Neuronal stem cell (in vitro differentiated cells): ENCODE data around the gene CDKN2D.

Experiments
- DNase-seq: peaks from one replicate; pipeline ENCODE4 v3.0.0-alpha.2; 2013; ENCODE audit warnings: low spot score
- H2AFZ ChIP-seq: one replicate; pipeline ENCODE4 v1.6.1; 2013; ENCODE audit warnings: mild to moderate bottlenecking, low read length, inconsistent platforms
- H2AK5ac ChIP-seq: 2 replicates; pipeline ENCODE4 v1.6.1; 2013; ENCODE audit warnings: low read depth, mild to moderate bottlenecking, inconsistent platforms, low read length, moderate library complexity, mixed read lengths
- H2BK120ac ChIP-seq: 2 replicates; pipeline ENCODE4 v1.6.1; 2013; ENCODE audit warnings: low read depth, mild to moderate bottlenecking, inconsistent platforms, low read length, moderate library complexity, mixed read lengths
- H2BK12ac ChIP-seq: one replicate; pipeline ENCODE4 v1.6.1; 2013; ENCODE audit warnings: low read length, inconsistent platforms
- H2BK15ac ChIP-seq: 2 replicates; pipeline ENCODE4 v1.6.1; 2013; ENCODE audit warnings: mild to moderate bottlenecking, low read length, inconsistent platforms, mixed read lengths
- H2BK5ac ChIP-seq: one replicate; pipeline ENCODE4 v1.6.1; 2013; ENCODE audit warnings: inconsistent platforms, mild to moderate bottlenecking, low read length, moderate library complexity
- H3K14ac ChIP-seq: one replicate; pipeline ENCODE4 v1.6.1; 2013; ENCODE audit warnings: low read length, inconsistent platforms
- H3K18ac ChIP-seq: 2 replicates; pipeline ENCODE4 v1.6.1; 2013; ENCODE audit warnings: low read length, inconsistent platforms
- H3K23ac ChIP-seq: 2 replicates; pipeline ENCODE4 v1.6.1; 2013; ENCODE audit warnings: low read depth, mild to moderate bottlenecking, mixed read lengths, low read length, inconsistent platforms; ENCODE audit not compliant: poor library complexity
- H3K27ac ChIP-seq: replicated peaks from 3 replicates; pipeline ENCODE4 v1.5.1; 2013; ENCODE audit warnings: low read length, inconsistent platforms
- H3K27me3 ChIP-seq, 3 experiments: 2 replicates each; pipeline ENCODE4 v1.6.1; 2013; ENCODE audit warnings: low read length in 3 of 3, mild to moderate bottlenecking in 2 of 3, inconsistent platforms in 1 of 3, low read depth in 1 of 3, mixed read lengths in 1 of 3, moderate library complexity in 1 of 3; ENCODE audit not compliant: control insufficient read depth in 3 of 3, insufficient read depth in 3 of 3
- H3K36me3 ChIP-seq, 2 donors: replicated peaks in 1 of 2; 2 replicates each; pipeline ENCODE4 v1.6.1; 2013; ENCODE audit warnings: low read length in 2 of 2; ENCODE audit not compliant: control insufficient read depth in 2 of 2, insufficient read depth in 2 of 2
- H3K4ac ChIP-seq: 2 replicates; pipeline ENCODE4 v1.6.1; 2013; ENCODE audit warnings: inconsistent platforms, mild to moderate bottlenecking, low read length, moderate library complexity
- H3K4me1 ChIP-seq, 2 donors: 1 replicate in 1 of 2; 2 replicates in 1 of 2; pipeline ENCODE4 v1.6.1; 2013; ENCODE audit warnings: low read length in 2 of 2, low read depth in 1 of 2; ENCODE audit not compliant: control insufficient read depth in 2 of 2, insufficient read depth in 1 of 2
- H3K4me2 ChIP-seq: one replicate; pipeline ENCODE4 v1.6.1; 2013; ENCODE audit warnings: mild to moderate bottlenecking, low read length, inconsistent platforms; ENCODE audit not compliant: insufficient read depth, poor library complexity, severe bottlenecking
- H3K4me3 ChIP-seq, 2 donors: 2 replicates each; pipeline ENCODE4 v1.5.1; 2013; ENCODE audit warnings: low read length in 2 of 2, mild to moderate bottlenecking in 2 of 2, inconsistent platforms in 1 of 2, moderate library complexity in 1 of 2
- H3K79me1 ChIP-seq: one replicate; pipeline ENCODE4 v1.6.1; 2013; ENCODE audit warnings: low read depth, mild to moderate bottlenecking, inconsistent platforms, low read length, moderate library complexity
- H3K9ac ChIP-seq: one replicate; pipeline ENCODE4 v1.6.1; 2013; ENCODE audit warnings: mild to moderate bottlenecking, low read depth, low read length, inconsistent platforms; ENCODE audit not compliant: poor library complexity
- H3K9me3 ChIP-seq, 2 donors: replicated peaks in 1 of 2; 2 replicates each; pipeline versions ENCODE3 to v1.6.1; 2013; ENCODE audit warnings: low read length in 2 of 2, mild to moderate bottlenecking in 2 of 2, inconsistent platforms in 1 of 2, low read depth in 1 of 2, mixed read lengths in 1 of 2, moderate library complexity in 1 of 2; ENCODE audit not compliant: control insufficient read depth in 2 of 2, insufficient read depth in 1 of 2
- H4K8ac ChIP-seq: one replicate; pipeline ENCODE4 v1.6.1; 2013; ENCODE audit warnings: low read depth, mild to moderate bottlenecking, inconsistent platforms, low read length, moderate library complexity
- H4K91ac ChIP-seq: one replicate; pipeline ENCODE4 v1.6.1; 2013; ENCODE audit warnings: low read length, low read depth, mild to moderate bottlenecking, inconsistent platforms; ENCODE audit not compliant: poor library complexity
- WGBS, 2 donors: extraction: QIAGEN DNeasy Blood & Tissue Kit; methylation state at CpG; one replicate each; pipeline ENCODE4 v1.1.7; 2013; ENCODE audit warnings: missing lambda C conversion rate in 2 of 2, mixed read lengths in 1 of 2; ENCODE audit not compliant: insufficient read length in 2 of 2, insufficient replicate concordance in 1 of 2; ENCODE audit errors: extremely low coverage in 2 of 2; 5-methylcytosine and 5-hydroxymethylcytosine counted together

CDKN2D gene

DNA sequence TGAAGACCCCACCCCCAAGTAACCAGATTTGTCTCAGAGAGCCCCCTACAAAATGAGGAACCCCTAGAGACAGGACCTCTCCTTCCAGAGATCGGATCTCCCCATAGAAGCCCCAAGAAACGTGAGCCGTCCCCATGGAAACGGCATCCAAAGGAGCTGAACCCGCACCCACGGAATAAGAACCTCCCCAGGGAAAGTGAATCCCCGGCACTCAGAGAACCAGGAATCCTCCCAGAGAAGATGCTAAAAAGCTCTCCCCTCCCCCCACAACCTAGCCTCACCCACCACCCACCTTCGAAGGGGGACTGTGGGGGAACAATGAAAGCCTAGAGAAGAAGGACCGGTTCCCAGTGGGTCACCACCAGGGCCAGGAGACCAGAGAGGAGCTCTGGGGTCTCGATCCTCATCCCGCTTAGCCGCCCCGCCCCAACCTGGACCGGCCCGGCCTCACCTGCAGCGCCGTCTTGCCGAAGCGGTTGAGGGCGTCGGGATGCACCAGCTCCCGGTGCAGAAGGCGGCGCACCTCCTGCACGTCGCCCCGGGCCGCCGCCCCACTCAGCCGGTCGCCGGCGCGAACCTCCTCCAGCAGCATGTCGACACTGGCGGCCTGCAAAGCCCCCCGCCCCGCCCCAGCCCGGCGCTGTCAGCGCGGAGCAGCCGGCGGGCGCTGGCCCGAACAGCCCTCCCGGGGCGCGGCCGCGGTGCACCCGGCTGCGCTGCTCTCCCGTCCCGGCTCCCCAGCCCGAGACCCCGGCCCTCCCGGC, 535 bp downstream of the CDKN2D start:
- H3K9me3 ChIP-seq: no peaks in the 10 kb centered on the region
- peak overlapping the region; percentile 85 to 88 for H3K4me3 ChIP-seq
- H3K4ac ChIP-seq: no peak overlapping the region
- peaks cover 0 to 6% of the 10 kb centered on the region in 2 donors for H3K36me3 ChIP-seq
- H3K18ac ChIP-seq: peak overlapping the region; percentile 91
- peak overlapping the region; percentile 93 for H3K23ac ChIP-seq
- H3K27me3 ChIP-seq: peaks cover 0 to 18% (median 4%) of the 10 kb centered on the region in 3 experiments
- WGBS, 2 donors: no CpG with 5 or more reads among the region's 58 CpGs
- no peak overlapping the region for H2BK12ac ChIP-seq
- peak overlapping the region; percentile 49 for H2BK15ac ChIP-seq
- DNase-seq: no peak
- peaks cover 12 to 14% of the 10 kb centered on the region in 2 donors for H3K4me1 ChIP-seq
- H3K4me2 ChIP-seq: peak overlapping the region; percentile 100
- no peak overlapping the region for H3K27ac ChIP-seq
- H2BK120ac ChIP-seq: no peak overlapping the region
- H3K9ac ChIP-seq: peak overlapping the region; percentile 88
- peak overlapping the region; percentile 66 for H2BK5ac ChIP-seq
- peaks cover 5% of the 10 kb centered on the region for H3K79me1 ChIP-seq
- peak overlapping the region; percentile 63 for H2AK5ac ChIP-seq
- no peak overlapping the region for H3K14ac ChIP-seq
- H4K91ac ChIP-seq: no peak overlapping the region
- peak overlapping the region; percentile 93 for H2AFZ ChIP-seq
- H4K8ac ChIP-seq: no peak overlapping the region

DNA sequence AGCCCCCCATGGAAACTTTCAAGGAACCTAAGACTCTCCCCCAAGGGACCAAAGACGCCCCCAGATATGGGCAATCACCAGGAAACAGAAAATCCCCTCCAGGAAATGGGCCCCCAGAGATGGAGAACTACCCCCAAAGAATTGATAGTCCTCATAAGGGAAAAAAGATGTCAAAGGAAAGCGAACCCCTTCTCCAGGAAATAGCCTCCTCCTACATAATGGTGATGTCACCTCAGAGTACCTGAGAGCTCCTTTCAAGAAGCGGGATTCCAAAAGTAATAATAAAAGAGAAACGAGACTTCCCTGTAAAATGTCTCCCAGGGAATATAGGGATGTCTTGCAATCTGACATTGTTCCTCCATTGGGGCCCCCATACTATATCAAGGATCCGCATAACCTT, 1.1 kb downstream of the CDKN2D start:
- H3K23ac ChIP-seq: no peak overlapping the region
- no peak for DNase-seq
- H3K9me3 ChIP-seq: no peaks in the 10 kb centered on the region
- H3K9ac ChIP-seq: no peak overlapping the region
- H3K4me1 ChIP-seq: peaks cover 12 to 14% of the 10 kb centered on the region in 2 donors
- no peak overlapping the region for H3K14ac ChIP-seq
- no peak overlapping the region for H4K8ac ChIP-seq
- H2BK120ac ChIP-seq: no peak overlapping the region
- H3K27ac ChIP-seq: no peak overlapping the region
- no peak overlapping the region for H2BK12ac ChIP-seq
- H3K79me1 ChIP-seq: peaks cover 5% of the 10 kb centered on the region
- no peak overlapping the region for H4K91ac ChIP-seq
- H3K36me3 ChIP-seq: peaks cover 2 to 8% of the 10 kb centered on the region in 2 donors
- H3K4me2 ChIP-seq: no peak overlapping the region
- H2BK5ac ChIP-seq: no peak overlapping the region
- H3K4ac ChIP-seq: no peak overlapping the region
- H2BK15ac ChIP-seq: peak overlapping the region; percentile 93
- no CpG with 5 or more reads among the region's 5 CpGs for WGBS, 2 donors
- H2AFZ ChIP-seq: peak overlapping the region; percentile 93
- peak overlapping the region in 1 of 2 donors; percentile 85 for H3K4me3 ChIP-seq
- H3K27me3 ChIP-seq: peaks cover 0 to 18% (median 4%) of the 10 kb centered on the region in 3 experiments
- H3K18ac ChIP-seq: no peak overlapping the region
- peak overlapping the region; percentile 63 for H2AK5ac ChIP-seq

DNA sequence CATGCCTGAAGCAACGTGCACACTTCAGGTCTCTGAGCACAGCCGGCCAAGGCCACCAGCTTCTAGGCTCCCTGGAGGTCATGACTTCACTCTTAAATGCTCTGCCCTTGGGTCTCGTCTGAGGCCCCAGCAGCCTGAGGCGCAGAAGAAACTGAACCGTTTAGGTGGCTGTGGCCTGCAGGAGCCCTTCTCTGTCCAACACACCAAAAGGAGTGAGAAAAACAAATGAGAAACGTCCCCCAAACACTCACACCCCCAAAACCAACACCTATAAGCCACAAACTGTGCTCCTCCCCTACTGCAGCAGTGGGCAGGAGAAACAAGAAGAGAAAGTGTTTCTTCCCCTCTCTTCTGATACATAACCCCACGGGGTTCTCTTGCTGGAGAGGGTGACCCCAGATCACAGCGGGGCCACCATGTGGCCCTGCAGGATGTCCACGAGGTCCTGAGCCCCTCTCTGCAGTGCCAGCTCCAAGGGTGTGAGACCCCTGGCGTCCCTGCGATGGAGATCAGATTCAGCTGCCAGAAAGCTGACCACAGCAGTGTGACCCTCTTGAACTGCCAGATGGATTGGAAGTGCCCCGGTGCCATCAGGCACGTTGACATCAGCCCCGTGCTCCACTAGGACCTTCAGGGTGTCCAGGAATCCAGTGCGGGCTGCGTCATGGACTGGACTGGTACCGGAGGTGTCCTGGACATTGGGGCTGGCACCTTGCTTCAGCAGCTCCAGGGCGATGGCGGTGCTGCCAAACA, 1.9 kb downstream of the CDKN2D start:
- Histone ChIP-seq H2AK5ac (peak overlapping the region; percentile 90), H2BK5ac (no peak overlapping the region), H2AFZ (no peak overlapping the region), H2BK120ac (peak overlapping the region; percentile 89), H3K36me3 (peaks cover 4 to 12% of the 10 kb centered on the region in 2 donors), H3K9ac (no peak overlapping the region), H4K91ac (no peak overlapping the region), H3K23ac (peak overlapping the region; percentile 29), H2BK12ac (no peak overlapping the region), H3K4me1 (peaks cover 10 to 14% of the 10 kb centered on the region in 2 donors), H3K18ac (no peak overlapping the region), H3K4ac (no peak overlapping the region), H3K27ac (no peak overlapping the region), H3K14ac (no peak overlapping the region), H3K9me3 (no peaks in the 10 kb centered on the region), H3K4me3 (peak overlapping the region in 1 of 2 donors; percentile 85), H3K79me1 (peaks cover 5% of the 10 kb centered on the region), H3K27me3 (peaks cover 0 to 18% (median 4%) of the 10 kb centered on the region in 3 experiments), H4K8ac (peak overlapping the region; percentile 65), H3K4me2 (no peak overlapping the region), H2BK15ac (peak overlapping the region; percentile 93)
- no peak for DNase-seq
- no CpG with 5 or more reads among the region's 19 CpGs for WGBS, 2 donors

DNA sequence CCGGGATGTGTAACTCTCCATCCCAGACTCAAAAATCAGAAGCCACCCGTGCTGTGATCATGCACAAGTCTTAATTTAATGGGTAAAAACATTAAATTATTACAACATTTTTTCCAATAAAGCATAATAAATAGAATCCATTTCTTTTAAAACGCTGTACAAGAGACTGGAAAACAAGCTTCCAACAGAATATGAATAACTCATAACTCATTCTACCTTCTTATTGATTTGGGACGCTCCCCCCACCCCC, 2.4 kb downstream of the CDKN2D start:
- H4K91ac ChIP-seq: no peak overlapping the region
- no peak overlapping the region for H3K27ac ChIP-seq
- WGBS, 2 donors: no CpG with 5 or more reads among the region's 4 CpGs
- no peak overlapping the region for H2BK12ac ChIP-seq
- H4K8ac ChIP-seq: no peak overlapping the region
- peaks cover 0 to 18% (median 4%) of the 10 kb centered on the region in 3 experiments for H3K27me3 ChIP-seq
- peaks cover 4 to 14% of the 10 kb centered on the region in 2 donors for H3K36me3 ChIP-seq
- H3K4me1 ChIP-seq: peaks cover 10 to 14% of the 10 kb centered on the region in 2 donors
- peak overlapping the region; percentile 39 for H2BK5ac ChIP-seq
- H3K4ac ChIP-seq: no peak overlapping the region
- no peak overlapping the region for H2AK5ac ChIP-seq
- no peak overlapping the region for H2BK120ac ChIP-seq
- H2BK15ac ChIP-seq: no peak overlapping the region
- peaks cover 5% of the 10 kb centered on the region for H3K79me1 ChIP-seq
- no peaks in the 10 kb centered on the region for H3K9me3 ChIP-seq
- DNase-seq: no peak
- H3K18ac ChIP-seq: no peak overlapping the region
- no peak overlapping the region for H3K14ac ChIP-seq
- H2AFZ ChIP-seq: peak overlapping the region; percentile 94
- H3K4me3 ChIP-seq: peak overlapping the region; percentile 75 to 85
- H3K9ac ChIP-seq: no peak overlapping the region
- peak overlapping the region; percentile 63 for H3K4me2 ChIP-seq
- no peak overlapping the region for H3K23ac ChIP-seq
